Caki2 (cell line): ENCODE measurements around the gene FAM107B. TPM values are rescaled to one million over a fixed set of nuclear protein-coding genes. Genes with fewer than 3 reads are reported as not detected.
"Not testable (repeated sequence)": the region's sequence is repeated elsewhere in the genome, so short reads cannot be mapped to it uniquely, and the experiment has no call there.

Experiments
- DNase-seq: peaks from one replicate; pipeline ENCODE4 v3.0.0-alpha.2; 2015; ENCODE audit warnings: low read depth
- in situ Hi-C: cut with HindIII; loops from 2 replicates; pipeline ENCODE4 v1.10.0; 2016; ENCODE audit warnings: low sequenced_read_pairs, low pct_unique_long_range_greater_than_20kb, mixed read lengths
- total RNA-seq: library from RNA; depleted of rRNA; stranded (reverse); fragments of >200 nt; shearing (Covaris generic); gene quantifications from 2 replicates; pipeline ENCODE4 v1.2.3, GENCODE V29; 2014; ENCODE audit warnings: low replicate concordance

FAM107B gene
- total RNA-seq, 1 experiment from 2014 or later: 125 TPM

DNA sequence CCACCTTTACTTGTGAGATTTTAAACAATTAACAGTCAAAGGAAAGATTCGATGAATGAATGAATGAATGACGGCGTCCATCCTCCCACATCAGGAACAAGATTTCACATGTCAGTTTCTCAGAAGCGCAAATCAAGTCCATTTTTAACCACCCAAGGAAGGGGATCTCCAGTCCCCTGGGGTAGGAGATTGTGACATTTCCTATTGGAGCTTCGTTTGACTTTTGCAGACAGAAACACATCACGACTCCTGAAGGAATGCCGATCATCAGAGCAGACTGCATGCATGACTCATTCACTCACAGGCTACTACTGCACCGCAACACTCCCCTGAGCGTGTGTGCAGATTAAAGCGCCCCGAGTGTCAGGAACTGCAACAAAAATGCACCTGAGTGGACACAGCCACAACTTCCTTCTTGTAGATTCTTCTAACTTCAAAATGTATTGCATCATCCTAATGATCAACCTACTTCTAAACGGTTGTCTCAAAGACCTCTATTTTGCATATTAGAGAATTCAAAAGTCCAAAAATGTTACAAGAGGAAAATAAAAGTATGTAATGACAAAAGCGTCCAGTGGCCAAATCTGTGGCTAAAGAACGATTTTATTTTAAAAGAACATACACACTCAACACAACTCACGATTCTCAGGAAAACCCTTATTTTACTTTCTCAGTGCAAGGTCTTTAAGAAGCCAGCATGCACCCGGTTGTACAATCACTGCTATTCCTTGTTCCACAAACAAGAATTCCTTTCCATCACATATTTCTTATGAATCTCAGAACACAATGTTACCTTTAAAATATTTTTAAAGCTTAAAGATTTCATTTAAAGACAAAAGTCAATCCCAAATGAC lies 172.6 kb downstream of the FAM107B start:
- DNase-seq: peak; percentile 79
- in situ Hi-C loops: no loop called here

DNA sequence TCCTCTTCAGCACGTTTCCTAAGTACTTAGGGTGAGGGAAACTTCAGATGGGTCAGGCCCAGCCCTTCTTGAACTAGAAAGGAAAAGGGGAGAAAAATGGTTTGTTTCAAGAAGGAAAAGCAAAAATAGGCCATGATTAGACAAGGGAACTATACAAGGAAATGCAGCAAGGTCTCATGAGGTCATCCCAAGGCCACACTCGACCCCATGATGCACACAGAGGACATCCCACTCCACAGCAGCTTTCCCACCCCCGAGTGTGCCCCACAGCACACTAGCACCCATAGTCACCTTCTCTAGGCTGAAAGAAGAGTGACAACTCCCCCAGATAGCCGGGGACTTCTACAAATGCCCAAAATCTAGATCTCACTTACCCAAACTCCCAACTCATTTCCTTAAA lies 173.4 kb downstream of the FAM107B start:
- DNase-seq: no peak
- in situ Hi-C loops: no loop called here

DNA sequence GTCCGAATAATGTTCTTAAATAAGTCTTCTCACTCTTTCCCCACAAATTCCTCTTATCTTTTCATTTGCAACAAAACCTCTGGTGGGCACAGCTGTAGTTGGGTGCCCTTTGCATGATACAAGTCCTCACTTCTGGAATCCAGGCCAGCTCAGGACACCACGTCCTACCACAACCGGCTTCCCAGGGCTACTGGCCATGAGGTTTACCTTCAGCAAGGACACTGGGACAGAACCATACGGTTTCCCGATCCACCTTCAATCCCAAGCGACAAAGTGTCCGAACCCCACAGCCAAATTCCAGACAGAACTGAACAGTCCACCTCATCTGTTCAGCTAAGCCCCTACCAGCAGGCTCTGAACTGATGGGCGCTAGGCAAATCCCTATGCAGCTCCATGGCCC lies 174.6 kb downstream of the FAM107B start:
- no peak for DNase-seq
- in situ Hi-C loops: no loop called here

DNA sequence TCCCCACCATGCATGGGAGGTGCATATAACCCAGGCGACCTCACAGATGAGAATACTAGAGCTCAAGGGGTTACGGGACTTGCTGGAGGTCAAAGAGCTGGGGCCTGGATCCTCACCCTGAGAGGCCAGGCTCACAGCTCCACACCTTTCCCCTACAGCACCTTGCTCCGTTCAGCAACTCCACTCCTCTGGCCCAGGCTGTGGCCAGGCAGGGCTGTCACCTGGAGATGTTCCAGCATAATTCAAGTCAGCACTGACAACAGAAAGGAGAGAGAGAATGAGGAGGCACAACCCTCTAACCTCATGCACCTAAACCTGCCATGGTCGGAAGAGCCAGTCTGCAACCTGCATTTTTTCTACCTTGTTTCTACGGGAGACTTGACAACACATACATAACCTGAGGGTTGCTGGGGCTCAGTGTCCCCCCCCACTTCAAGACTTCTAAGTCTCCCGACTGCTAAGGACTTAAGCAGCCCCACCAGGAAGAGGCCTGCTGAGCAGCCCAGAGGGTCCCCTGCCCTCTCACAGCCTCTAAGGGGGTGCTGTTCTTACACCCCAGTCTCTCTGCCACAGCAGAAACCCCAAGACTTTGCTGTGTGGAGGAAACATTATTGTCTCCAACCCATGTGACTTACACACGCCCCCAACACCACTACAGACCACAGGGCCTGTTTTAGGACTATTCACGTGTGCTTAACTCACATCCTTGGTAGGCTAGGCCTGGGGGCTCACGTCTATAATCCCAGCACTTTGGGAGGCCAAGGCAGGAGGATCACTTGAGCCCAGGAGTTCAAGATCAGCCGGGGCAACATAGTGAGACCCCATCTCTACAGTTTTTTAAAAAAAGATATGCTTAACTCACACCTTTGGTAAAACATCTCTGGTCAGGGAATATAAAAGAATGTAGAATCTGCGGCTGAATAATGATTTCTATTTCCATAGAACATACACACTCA lies 175.6 kb downstream of the FAM107B start:
- in situ Hi-C loops: no loop called here
- DNase-seq: no peak

DNA sequence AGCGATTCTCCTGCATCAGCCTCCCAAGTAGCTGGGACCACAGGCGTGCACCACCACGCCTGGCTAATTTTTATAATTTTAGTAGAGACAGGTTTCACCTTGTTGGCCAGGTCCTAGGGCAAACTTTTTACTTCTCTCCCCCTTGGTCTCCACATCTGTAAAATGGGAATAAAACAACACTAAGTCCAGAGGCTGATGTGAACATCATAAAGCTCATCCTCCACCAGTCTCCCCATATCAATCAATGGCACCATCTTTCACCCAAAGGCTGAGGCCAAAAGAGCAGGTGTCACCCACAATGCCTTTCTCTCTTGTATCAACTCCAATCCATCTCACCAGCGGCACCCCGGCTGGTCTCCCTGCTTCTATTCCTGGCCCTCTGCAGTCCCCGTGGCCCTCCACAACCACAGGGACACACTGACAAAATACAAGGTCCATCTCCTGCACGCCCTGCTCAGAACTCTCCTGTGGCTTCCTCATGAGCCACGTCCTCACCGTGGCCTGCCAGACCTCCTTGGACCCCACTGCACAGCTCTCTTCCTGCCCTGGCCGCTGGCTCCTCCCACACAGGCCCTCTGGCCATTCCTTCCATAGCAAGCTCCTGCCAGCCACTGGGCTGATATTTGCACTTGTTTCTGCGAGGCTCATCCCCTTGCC lies 179.0 kb downstream of the FAM107B start:
- DNase-seq: no peak
- in situ Hi-C loops: no loop called here

DNA sequence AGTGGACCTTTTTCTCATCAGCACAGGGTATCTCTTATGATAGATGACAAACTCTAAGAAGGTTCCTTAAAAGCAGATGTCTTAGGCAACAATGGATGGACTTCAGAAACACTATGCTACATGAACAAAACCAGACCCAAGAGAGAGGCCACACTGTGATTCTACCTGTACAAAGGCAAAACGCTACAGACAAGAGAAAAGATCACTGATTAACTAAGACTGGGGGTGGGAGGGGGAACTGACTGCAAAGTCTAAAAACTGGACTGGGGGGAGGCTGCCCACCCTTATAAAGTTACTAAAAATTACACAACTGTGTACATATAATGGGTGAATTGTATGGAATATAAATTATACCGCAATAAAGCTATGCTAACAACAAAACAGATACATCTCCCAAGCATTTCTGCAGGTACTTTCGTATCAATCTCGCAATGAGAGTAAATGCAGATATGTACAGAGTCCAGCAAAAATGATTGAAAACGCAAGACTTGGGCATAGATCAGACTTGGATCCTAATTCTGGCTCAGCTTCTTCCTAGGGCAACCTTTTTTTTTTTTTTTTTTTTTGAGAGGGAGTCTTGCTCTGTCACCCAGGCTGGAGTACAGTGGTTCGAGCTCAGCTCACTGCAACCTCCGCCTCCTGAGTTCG lies 179.7 kb downstream of the FAM107B start:
- DNase-seq: no peak
- in situ Hi-C loops: no loop called here

DNA sequence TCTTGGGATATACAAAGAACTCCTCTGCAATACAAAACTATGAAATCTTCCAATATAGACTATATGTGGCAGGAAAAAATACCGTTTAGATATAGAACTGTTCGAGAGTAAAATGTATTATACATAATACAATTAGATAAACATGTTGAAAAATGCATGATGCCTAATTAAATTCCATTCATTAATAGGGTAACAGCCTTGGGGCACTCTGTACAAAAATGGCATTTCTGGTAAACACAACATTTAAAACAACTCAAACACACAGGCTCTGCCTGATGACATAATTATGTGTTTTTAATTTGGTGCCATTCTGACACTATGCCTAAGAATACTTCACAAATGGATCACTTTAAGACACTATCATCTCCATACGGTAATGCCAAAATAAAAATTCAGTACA lies 180.9 kb downstream of the FAM107B start:
- no peak for DNase-seq
- in situ Hi-C loops: no loop called here

DNA sequence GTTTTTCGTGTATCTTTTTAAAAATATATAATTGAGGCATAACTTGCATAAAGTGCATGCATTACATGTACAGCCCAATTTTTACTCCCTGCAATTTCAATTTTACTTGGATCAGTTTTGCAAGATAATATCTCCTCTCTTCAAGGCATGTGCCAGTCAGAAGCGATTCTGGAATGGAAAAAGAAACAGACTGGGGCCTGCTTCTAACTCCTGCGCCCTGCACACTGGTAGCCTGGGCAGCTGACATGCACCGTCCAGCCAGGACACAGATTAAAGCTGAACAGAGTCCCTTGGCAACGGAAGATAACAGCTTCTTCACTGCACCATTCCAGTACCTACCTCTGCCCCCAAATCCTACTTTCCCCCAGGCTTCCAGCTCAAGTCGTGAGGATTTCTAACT lies 182.1 kb downstream of the FAM107B start:
- in situ Hi-C loops: no loop called here
- no peak for DNase-seq

DNA sequence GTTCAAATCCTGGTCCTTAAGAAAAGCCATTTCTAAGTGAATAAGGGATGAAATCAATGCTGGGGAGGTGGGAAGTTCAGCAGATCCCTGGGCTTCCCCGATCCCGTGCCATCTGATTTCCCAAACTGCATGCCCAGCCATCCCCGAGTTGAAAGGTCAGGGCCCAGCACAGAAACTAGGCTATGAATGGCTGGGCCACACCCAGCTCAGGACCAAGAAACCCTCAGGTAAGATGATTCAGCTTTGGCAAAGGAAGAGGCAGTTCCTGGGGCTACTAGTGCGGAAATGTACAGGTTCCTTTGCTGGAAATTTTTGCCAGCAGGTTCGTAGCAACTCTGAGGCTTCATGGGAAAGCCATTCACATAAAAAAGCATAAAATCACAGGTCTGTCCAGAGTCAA lies 182.7 kb downstream of the FAM107B start:
- DNase-seq: no peak

DNA sequence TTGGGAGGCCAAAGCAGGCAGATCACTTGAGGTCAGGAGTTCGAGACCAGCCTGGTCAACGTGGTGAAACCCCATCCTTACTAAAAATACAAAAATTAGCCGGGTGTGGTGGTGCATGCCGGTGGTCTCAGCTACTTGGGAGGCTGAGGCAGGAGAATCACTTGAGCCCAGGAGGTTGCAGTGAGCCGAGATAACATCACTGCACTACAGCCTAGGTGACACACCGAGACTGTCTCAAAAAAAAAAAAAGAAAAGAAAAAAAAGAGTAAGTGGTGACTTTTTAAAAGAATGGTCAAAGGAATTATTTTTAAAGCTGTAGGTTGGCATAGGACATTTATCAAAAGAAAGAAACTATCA lies 185.8 kb downstream of the FAM107B start:
- in situ Hi-C loops, DNase-seq: not testable (repeated sequence)

More for the DNA sequence above, 182.7 kb downstream of the FAM107B start:
- in situ Hi-C loops: no loop called here

DNA sequence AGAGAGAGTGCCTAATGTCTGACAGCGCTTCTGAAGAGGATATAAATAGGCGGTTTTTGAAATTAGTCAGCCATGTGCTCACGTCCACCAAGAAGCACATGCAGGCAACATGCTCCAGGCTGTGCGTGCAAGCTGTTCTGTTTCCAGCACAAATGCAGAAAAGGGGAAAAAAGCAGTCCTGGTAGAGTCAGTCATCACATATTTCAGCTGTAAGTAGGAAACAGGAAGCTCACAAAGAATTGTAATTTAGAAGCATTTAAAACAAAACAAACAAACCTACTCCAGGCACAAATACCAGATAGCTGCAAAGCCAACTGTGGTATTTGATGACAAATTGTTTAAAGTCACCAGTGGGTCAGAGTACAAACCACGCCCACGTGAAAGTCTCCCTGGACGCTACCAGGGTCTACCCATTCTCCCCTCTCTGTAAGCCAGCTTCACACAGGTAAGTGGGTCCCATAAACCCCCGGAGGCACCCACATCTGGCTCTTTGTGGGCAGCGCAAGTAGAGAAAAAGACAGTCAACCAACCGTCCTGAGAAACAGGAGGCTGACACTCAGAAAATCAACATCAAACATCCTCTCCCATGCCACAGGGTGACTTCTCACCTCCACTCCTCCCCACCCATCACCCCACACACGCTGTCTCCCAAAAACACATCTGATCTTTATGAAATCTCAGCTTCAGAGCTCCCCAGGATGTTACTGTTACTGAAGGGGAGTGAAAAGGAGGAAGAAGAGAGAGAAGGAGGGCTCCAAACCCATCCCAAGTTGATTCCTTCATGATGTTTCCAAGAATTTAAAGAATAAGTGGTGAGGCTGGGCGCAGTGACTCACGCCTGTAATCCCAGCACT lies 186.4 kb downstream of the FAM107B start:
- in situ Hi-C loops: no loop called here
- peak; percentile 88 for DNase-seq

DNA sequence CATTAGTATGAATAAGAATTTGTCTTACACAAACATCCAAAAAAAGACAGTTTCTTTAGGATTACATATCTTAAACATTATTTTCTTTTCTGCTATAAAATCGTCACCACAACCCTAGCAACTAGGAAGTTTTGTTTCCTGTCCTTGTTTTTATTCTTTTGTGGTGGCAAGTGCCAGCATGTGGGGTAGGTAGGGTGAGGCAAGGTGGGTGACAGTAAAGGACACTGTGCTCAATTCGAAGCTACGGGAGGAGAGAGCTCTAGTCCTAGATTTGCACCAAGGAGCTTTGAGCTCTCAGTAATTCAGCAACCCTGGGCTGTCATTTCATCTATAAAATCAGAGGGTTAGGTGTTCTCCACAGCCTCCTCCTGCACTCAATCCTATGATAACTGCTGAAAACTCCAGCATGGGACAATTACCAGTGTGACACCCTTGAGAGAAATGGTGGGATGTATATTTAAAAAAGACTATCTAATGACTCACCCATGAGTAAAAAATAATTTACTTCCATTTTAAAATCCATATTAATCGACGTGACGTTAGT lies 187.1 kb downstream of the FAM107B start:
- DNase-seq: no peak
- in situ Hi-C loops: no loop called here

DNA sequence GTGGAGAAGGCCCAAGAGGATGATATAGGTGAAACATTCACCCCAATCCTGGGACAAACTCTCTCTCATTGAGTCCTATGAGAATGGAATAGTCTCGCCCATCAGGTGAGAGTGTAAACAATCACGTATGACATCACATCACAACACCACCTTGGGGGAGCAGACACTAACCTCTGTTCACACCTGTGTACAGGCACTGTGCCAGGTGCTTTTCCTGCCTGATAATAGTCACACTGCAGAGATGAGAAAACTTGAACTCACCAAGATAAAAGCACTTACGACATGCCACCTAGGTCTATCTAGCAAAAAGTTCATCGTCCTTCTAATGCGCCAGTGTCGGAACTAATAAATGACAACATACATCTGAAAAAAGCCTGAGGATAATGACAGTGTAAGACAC lies 187.8 kb downstream of the FAM107B start:
- in situ Hi-C loops: no loop called here

DNA sequence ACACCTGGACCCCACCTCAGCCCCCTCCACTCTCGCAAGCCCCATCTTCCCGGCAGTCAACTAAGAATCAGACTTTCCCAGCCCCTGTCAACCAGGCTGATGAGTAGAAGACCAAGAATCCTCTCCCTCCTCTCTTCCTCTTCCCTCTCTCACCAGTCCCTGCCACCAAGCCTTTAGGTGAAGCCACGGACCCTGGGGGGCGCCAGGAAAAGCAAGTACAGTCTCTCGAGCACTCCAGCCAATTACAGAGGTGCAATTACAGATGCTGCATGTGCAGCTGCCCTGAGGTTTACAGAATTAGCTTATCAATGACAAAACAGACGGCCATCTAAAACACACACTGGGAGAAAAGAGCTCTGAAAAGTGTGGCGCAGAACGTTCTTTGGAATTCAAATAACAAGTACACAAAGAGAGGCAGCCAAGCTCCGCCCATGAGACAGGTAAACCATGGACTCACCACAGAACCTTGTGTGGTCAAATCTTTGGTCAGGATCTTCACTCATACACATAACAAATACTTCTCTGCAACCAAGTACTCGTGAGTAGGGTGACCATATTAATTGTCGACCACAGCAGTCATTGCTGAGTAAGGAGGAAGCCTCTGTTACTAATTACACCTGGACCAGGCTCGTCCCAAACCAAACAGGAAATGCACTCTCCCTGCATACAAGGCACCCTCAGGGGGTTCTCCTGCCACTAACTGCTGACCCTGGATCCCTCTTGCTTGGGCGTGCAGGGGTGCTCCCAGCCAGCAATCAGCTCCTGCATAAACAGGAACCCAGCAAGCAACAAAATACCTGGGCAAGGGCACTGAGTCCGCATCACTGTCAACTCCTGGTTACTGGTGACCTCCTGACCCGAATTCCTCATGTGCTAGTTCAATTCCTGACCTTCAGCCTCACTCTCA lies 189.2 kb downstream of the FAM107B start:
- in situ Hi-C loops: no loop called here
- no peak for DNase-seq

More for the DNA sequence above, 187.8 kb downstream of the FAM107B start:
- DNase-seq: no peak

DNA sequence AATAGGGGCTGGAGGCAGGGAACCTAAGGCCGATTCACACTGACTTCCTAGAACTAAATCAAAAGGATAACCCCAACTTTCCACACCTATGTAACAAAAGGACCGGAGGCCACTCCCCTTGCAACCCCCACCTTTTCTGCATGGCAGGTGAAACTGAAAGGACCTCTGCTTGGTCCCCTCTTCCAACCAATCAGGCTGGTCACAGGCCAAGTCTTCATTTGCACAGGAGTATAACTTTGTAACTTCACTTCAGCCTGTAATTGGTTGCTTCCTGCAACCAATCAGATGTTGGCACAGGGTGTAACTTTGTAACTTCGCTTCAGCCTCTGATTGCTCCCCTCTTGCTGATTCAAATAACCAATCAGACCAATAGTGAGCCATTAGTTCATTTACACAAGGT lies 190.0 kb downstream of the FAM107B start:
- in situ Hi-C loops: no loop called here
- DNase-seq: no peak

DNA sequence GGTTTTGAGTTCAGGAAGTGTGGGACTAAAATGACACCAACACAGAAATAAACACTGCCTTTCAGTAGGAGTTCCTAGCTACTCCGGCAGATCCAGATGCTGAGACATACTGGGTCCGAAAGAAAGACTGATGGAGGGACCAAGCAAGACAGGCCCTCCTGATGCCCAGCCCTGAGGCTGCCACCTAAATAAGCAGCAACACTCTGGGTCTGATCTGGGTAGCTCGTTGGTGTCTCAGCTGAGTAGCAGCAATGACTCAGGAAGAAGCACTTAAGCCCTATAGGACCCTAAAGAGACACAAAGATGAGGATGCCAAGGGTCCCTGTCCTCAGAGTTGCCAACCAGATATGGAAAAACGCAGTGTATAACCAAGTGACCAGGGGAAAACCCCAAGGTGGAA lies 190.7 kb downstream of the FAM107B start:
- DNase-seq: no peak
- in situ Hi-C loops: no loop called here
